ELF-1 (cell line): ENCODE measurements around the gene GJD3.
"Not testable (repeated sequence)": the region's sequence is repeated elsewhere in the genome, so short reads cannot be mapped to it uniquely, and the experiment has no call there.

Source experiments
- DNase-seq: peaks from one replicate; pipeline ENCODE4 v3.0.0-alpha.2; 2016; ENCODE audit warnings: low read depth, low spot score

Gene GJD3

GRCh38 chr17:40369923-40370322, 5.4 kb upstream of the GJD3 start:
- no peak for DNase-seq

GRCh38 chr17:40367728-40368127, 3.2 kb upstream of the GJD3 start:
- DNase-seq: not testable (repeated sequence)

DNA sequence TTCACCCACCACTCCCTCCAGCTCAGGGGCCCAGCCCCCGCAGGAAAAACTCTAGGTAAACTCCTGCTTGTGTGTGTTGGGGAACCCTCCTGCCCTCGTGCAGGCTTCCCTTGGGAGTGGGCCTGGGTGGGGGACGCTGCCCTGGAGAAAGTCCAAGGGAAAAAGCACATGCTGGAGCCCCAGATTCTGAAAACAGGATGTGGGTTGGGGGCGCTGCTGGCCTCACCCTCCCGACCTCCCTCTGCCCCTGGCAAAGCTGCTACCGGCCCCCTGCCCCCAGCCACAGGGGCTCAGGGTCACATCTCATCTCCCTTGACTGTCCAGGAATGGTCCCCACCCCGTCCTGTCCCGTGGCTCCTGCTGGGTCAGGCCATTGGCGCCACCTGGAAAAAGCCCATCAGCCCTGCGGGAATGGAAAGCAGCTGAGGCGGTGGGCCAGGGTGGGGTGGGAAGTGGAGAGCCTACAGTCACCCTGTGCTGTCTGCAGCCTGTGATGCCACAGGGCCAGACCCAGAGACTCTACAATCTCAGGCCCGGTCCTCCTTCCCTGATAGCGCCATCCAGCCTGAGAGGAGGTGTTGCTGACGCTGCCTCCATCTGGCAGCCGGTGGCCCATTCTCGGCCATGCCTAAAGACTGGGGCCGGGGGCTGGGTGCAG, 2.5 kb upstream of the GJD3 start:
- no peak for DNase-seq

DNA sequence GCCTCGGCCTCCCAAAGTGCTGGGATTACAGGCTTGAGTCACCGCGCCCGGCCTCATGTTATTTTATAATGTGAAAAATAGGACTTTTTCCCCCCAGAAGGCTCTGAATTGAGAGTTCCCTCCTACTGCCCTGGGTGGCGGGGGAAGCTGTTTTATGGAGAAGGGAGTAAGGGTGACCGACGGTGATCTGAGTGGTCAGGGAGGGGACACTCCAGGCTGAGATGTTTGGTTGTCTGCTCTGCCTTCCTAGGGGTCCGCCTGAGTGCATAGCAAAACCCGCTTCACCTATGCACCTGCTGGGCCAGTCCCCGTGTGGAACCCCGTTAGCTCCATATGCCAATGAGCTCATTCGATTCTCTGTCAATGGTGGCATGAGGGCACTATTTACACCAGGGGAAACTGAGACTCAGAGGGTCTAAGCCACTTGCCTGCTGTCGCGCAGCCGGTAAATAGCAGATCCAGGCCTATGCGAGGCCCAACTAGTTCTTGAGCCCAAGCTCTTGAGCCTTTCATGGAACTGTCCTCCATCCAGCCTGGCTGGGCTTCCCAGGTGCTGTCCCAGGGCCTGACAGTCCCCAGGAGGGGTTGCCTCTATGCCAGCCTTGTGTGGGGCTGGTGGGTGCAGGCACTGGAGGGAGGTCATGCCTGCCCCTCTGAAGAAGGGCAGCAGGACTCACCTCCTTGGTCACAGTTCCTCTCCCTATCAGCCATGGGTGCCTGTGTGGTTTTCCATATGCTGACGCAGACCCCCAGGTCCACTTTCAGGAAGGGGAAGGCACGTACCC, 1.7 kb upstream of the GJD3 start:
- DNase-seq: no peak

- no peak for DNase-seq
Observed at GRCh38 chr17:40364906-40365305, 369 bp upstream of the GJD3 start.

DNA sequence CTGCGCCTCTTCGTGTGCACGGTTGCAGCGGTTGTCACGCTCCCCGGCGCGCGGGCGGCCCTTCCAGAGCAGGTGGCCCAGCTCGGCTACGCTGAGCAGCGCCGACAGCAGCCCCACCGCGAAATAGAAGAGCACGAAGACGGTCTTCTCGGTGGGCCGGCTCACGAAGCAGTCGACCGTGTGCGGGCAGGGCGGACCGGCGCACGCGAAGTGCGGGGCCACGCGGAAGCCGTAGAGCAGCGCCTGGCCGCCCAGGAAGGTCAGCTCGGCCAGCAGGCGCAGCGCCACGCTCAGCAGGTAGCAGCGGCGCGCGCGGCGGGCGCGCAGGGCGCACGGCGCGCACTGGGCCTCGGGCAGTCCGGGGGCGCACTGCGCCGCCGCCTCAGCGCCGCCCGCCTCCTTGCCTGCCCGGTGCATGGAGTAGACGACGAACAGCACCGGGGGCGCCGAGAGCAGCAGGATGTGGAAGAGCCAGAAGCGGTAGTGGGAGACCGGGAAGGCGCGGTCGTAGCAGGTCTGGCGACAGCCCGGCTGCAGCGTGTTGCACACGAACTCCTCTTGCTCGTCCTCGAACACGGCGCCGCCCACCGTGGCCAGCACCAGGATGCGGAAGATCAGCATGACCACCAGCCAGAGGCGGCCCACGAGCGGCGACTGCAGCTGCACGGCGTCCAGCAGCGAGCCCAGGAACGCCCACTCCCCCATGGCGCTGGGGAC, 1.3 kb downstream of the GJD3 start:
- DNase-seq: peak; percentile 30

DNA sequence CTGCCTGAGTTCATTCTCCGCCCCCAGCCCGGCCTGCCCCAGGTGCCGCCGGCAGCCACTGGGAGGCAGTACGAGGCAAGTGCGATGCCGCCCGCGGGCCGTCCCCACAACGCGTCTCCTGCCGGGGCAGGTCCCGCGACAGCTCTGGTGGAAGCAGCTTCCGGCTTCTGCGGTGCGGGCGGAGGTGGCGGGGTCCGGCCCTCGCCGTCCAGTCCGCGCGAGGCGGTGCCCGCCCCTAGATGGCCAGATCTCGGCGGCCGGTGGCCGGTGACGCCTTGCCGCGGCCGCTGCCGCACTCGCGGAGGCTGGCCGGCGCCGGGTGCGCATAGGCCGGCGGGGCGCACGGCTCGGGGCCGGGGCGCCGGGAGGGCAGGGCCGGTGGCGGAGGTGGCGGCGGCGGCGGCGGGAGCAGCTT, 1.8 kb downstream of the GJD3 start:
- peak; percentile 87 for DNase-seq

DNA sequence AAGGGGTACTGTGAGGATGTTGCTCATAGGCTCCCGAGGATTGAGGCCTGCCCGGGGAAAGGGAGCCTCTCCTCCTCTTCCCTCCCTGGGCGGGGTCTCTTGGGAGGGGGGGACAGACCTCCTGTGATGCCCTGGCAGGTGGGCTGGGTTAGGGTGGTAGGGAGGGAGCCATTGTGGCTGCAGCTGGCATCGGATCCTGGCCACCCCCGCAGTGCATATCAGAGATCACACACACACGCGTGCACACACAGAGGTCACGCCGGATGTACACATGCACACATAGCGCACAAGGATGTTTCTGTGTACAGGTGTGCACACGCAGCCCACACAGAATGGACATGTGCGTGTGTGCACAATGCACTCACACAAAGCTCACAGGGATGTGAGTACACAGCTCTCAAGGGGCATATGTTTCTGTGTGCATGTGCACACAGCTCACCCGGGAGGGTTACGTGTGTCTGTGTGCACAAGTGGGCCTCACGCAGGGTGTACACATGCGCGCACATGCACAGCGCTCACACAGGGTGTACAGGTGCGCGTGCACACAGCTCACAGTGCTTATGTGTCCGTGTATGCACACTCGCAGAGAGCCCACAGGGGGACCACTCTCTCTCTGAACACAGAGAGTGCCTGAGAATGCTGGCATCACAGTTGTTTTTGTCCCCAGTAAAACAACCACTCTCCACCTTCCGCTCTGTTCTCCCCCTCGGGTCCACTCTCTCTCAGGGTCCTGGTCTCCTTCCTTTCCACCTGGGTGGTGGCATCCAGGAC, 2.4 kb downstream of the GJD3 start:
- no peak for DNase-seq

DNA sequence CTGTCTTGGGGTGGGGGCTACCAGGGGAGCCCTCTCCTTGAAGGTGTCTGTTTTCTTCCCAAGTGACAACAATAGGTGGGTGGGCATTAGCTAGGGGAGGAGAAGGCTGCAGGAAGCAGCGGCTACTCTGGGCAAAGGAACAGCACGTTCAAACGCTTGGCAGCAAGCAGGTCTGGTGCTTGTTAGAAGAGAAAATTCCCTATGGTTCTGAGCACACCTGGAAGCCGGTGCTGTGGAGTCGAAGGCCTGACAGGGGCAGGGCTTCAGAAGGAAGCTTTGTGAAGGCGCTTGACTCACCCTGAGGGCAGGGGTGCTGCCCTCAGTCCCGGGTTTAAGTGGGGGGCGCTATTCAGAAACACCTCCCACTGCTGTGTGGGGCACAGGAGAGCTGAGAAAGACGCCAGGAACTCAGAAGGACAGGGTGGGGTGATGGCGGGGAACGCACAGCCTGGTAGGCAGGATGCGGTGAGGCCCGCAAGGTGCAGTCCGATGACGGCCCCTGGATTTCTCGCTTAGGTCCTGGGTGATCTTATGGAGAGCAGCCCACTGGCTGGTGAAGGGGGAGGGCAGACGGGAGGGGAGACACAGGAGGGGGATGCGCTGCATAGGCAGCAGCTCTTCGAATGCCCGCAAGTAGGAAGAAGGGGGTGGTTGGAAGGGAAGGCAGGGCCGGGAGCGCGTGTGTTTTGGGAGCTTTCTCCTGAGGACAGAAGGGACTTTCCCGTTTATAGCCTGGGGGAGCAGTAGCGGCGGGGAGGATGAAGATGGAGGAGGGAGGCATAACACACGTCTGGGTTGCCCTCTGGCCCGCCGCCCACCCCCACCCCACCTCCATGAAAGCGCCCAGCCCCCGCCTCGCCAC, 3.2 kb downstream of the GJD3 start:
- peak; percentile 32 for DNase-seq

- no peak for DNase-seq
Observed at GRCh38 chr17:40360091-40360490, 4.4 kb downstream of the GJD3 start.

GRCh38 chr17:40358323-40359038, 6.1 kb downstream of the GJD3 start:
- peak; percentile 91 for DNase-seq

- DNase-seq: no peak
Observed at GRCh38 chr17:40356990-40357881, 7.3 kb downstream of the GJD3 start.

- DNase-seq: no peak
Observed at GRCh38 chr17:40355804-40356758, 8.5 kb downstream of the GJD3 start.

DNA sequence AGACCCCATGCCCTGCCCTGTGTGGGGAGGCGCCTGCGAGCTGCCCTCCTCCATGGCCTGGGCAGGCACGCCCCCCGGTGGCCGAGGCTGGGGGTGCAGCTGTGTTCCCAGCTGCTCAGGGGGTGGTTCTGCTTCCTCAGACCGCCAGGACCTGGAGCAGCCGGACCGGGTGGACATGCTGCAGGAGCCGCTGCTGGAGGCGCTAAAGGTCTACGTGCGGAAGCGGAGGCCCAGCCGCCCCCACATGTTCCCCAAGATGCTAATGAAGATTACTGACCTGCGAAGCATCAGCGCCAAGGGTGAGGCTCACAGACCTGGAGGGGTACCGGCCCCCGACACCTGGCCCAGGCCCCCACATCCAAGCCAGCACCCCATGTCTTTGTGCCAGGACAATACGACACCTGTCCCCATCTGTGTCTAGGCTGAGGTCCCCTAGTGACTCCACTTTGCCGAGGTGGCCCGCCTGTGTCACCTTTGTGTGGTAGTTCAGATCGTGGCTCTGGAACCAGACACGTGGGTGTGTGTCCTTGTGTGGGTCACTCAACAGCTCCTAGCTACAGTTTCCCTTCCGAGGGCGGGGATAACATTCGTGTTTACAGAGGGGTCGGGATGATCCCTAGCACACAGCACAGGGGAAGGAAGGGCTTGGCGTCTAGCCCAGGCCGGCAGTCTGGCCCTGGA, 9.3 kb downstream of the GJD3 start:
- DNase-seq: peak; percentile 96

- no peak for DNase-seq
Observed at GRCh38 chr17:40354221-40355122, 10.1 kb downstream of the GJD3 start.

GRCh38 chr17:40352779-40353394, 11.7 kb downstream of the GJD3 start:
- no peak for DNase-seq
